Esophagus (tissue), 2 donors: ENCODE data around the gene SMIM26. TPM values are rescaled to one million over a fixed set of nuclear protein-coding genes. Genes with fewer than 3 reads are reported as not detected.

Experiments used
- H3K27ac ChIP-seq, 2 donors: one replicate each; pipeline ENCODE4 v1.5.1; 2013; ENCODE audit warnings: low read depth in 2 of 2, mild to moderate bottlenecking in 2 of 2, inconsistent platforms in 1 of 2, low read length in 1 of 2, moderate library complexity in 1 of 2
- H3K27me3 ChIP-seq, 2 donors: one replicate each; pipeline ENCODE4 v1.6.1; 2013; ENCODE audit warnings: low read length in 2 of 2, control low read depth in 1 of 2, mild to moderate bottlenecking in 1 of 2; ENCODE audit not compliant: insufficient read depth in 2 of 2, control insufficient read depth in 1 of 2
- H3K36me3 ChIP-seq, 2 donors: one replicate each; pipeline ENCODE4 v1.6.1; 2013; ENCODE audit warnings: low read length in 1 of 2; ENCODE audit not compliant: control insufficient read depth in 2 of 2, insufficient read depth in 2 of 2
- H3K4me1 ChIP-seq, 2 donors: one replicate each; pipeline ENCODE4 v1.6.1; 2013; ENCODE audit warnings: low read length in 1 of 2; ENCODE audit not compliant: control insufficient read depth in 2 of 2, insufficient read depth in 2 of 2
- H3K4me3 ChIP-seq, 2 donors: one replicate each; pipeline ENCODE4 v1.5.1; 2013; ENCODE audit warnings: low read length in 2 of 2, mild to moderate bottlenecking in 2 of 2, low read depth in 1 of 2, moderate library complexity in 1 of 2
- H3K9me3 ChIP-seq, 2 donors: one replicate each; pipeline ENCODE4 v1.6.1; 2013; ENCODE audit warnings: mild to moderate bottlenecking in 2 of 2, low read depth in 1 of 2, low read length in 1 of 2, moderate library complexity in 1 of 2; ENCODE audit not compliant: control insufficient read depth in 2 of 2, insufficient read depth in 1 of 2
- WGBS, 2 donors: extraction: QIAGEN DNeasy Blood & Tissue Kit; methylation state at CpG; one replicate each; pipeline ENCODE4 v1.1.7; 2013; 5-methylcytosine and 5-hydroxymethylcytosine counted together
- polyA plus RNA-seq, 2 donors: library from polyadenylated mRNA; stranded (reverse); fragments of 200-250 nt; gene quantifications; one replicate each; pipeline ENCODE4 v1.2.3, GENCODE V29; 2013
- donor health status: healthy with polysubstance abuse.
- donor health status: Bipolar disorder and iron deficiency.

The SMIM26 gene
- polyA plus RNA-seq, 2 donors = 93.2 to 143 TPM

GRCh38 chr20:18533978-18534644 lies 33.1 kb upstream of the SMIM26 start:
- H3K27ac ChIP-seq = no peak overlapping the region
- H3K9me3 ChIP-seq = no peaks in the 10 kb centered on the region
- H3K4me3 ChIP-seq = no peak overlapping the region
- H3K36me3 ChIP-seq = peaks cover 20 to 29% of the 10 kb centered on the region in 2 donors
- H3K4me1 ChIP-seq = no peaks in the 10 kb centered on the region
- H3K27me3 ChIP-seq = no peaks in the 10 kb centered on the region
- 76 to 82% methylated on average over 6 of the region's 6 CpGs for WGBS, 2 donors

GRCh38 chr20:18537651-18538050 lies 29.6 kb upstream of the SMIM26 start:
- no peak overlapping the region for H3K27ac ChIP-seq
- H3K9me3 ChIP-seq = no peaks in the 10 kb centered on the region
- H3K4me3 ChIP-seq = no peak overlapping the region
- no peaks in the 10 kb centered on the region for H3K27me3 ChIP-seq
- WGBS, 2 donors = 93 to 100% methylated on average over 2 of the region's 2 CpGs
- H3K36me3 ChIP-seq = peaks cover 11 to 12% of the 10 kb centered on the region in 2 donors
- peaks cover 0 to 2% of the 10 kb centered on the region in 2 donors for H3K4me1 ChIP-seq

- Histone ChIP-seq H3K9me3 (no peaks in the 10 kb centered on the region), H3K27ac (no peak overlapping the region), H3K36me3 (peaks cover 8 to 18% of the 10 kb centered on the region in 2 donors), H3K4me1 (peaks cover 0 to 2% of the 10 kb centered on the region in 2 donors), H3K27me3 (no peaks in the 10 kb centered on the region), H3K4me3 (no peak overlapping the region)
- 51 to 61% methylated on average over 5 of the region's 5 CpGs for WGBS, 2 donors
Observed at GRCh38 chr20:18541741-18542140, 25.5 kb upstream of the SMIM26 start.

- H3K4me3 ChIP-seq = no peak overlapping the region
- no peaks in the 10 kb centered on the region for H3K9me3 ChIP-seq
- H3K27me3 ChIP-seq = no peaks in the 10 kb centered on the region
- peaks cover 13 to 26% of the 10 kb centered on the region in 2 donors for H3K36me3 ChIP-seq
- WGBS, 2 donors = 90 to 92% methylated on average over 4 of the region's 4 CpGs
- H3K27ac ChIP-seq = no peak overlapping the region
- H3K4me1 ChIP-seq = peaks cover 0 to 2% of the 10 kb centered on the region in 2 donors
Observed at GRCh38 chr20:18543216-18543615, 24.0 kb upstream of the SMIM26 start.

- Histone ChIP-seq H3K36me3 (peaks cover 17 to 30% of the 10 kb centered on the region in 2 donors), H3K27ac (no peak overlapping the region), H3K4me1 (peaks cover 0 to 2% of the 10 kb centered on the region in 2 donors), H3K4me3 (no peak overlapping the region), H3K9me3 (no peaks in the 10 kb centered on the region), H3K27me3 (no peaks in the 10 kb centered on the region)
- WGBS, 2 donors = 85 to 92% methylated on average over 7 of the region's 7 CpGs
Observed at GRCh38 chr20:18543932-18544331, 23.3 kb upstream of the SMIM26 start.

GRCh38 chr20:18545566-18545965 lies 21.7 kb upstream of the SMIM26 start:
- no peaks in the 10 kb centered on the region for H3K27me3 ChIP-seq
- no peak overlapping the region for H3K27ac ChIP-seq
- WGBS, 2 donors = 100% methylated on average over 1 of the region's 1 CpG
- H3K36me3 ChIP-seq = peaks cover 17 to 30% of the 10 kb centered on the region in 2 donors
- H3K4me1 ChIP-seq = peaks cover 0 to 2% of the 10 kb centered on the region in 2 donors
- H3K4me3 ChIP-seq = no peak overlapping the region
- H3K9me3 ChIP-seq = no peaks in the 10 kb centered on the region

GRCh38 chr20:18548465-18548864 lies 18.8 kb upstream of the SMIM26 start:
- no peak overlapping the region for H3K27ac ChIP-seq
- H3K4me3 ChIP-seq = no peak overlapping the region
- H3K9me3 ChIP-seq = no peaks in the 10 kb centered on the region
- no peaks in the 10 kb centered on the region for H3K4me1 ChIP-seq
- 95 to 96% methylated on average over 3 of the region's 3 CpGs for WGBS, 2 donors
- no peaks in the 10 kb centered on the region for H3K27me3 ChIP-seq
- H3K36me3 ChIP-seq = peaks cover 19 to 29% of the 10 kb centered on the region in 2 donors

- H3K27ac ChIP-seq = no peak overlapping the region
- 95 to 97% methylated on average over 8 of the region's 8 CpGs for WGBS, 2 donors
- no peaks in the 10 kb centered on the region for H3K27me3 ChIP-seq
- no peaks in the 10 kb centered on the region for H3K9me3 ChIP-seq
- peaks cover 10 to 20% of the 10 kb centered on the region in 2 donors for H3K36me3 ChIP-seq
- no peaks in the 10 kb centered on the region for H3K4me1 ChIP-seq
- H3K4me3 ChIP-seq = no peak overlapping the region
Observed at GRCh38 chr20:18553746-18554145, 13.5 kb upstream of the SMIM26 start.

- Histone ChIP-seq H3K36me3 (peaks cover 0 to 7% of the 10 kb centered on the region in 2 donors), H3K9me3 (no peaks in the 10 kb centered on the region), H3K27me3 (no peaks in the 10 kb centered on the region), H3K27ac (peak overlapping the region; percentile 89 to 96), H3K4me3 (peak overlapping the region; percentile 95 to 96), H3K4me1 (no peaks in the 10 kb centered on the region)
- 5 to 6% methylated on average over 6 of the region's 6 CpGs for WGBS, 2 donors
Observed at GRCh38 chr20:18567739-18568091, 483 bp downstream of the SMIM26 start.

GRCh38 chr20:18571009-18571408 lies 3.8 kb downstream of the SMIM26 start:
- Histone ChIP-seq H3K36me3 (peaks cover 0 to 7% of the 10 kb centered on the region in 2 donors), H3K4me3 (no peak overlapping the region), H3K27ac (no peak overlapping the region), H3K27me3 (no peaks in the 10 kb centered on the region), H3K4me1 (no peaks in the 10 kb centered on the region), H3K9me3 (no peaks in the 10 kb centered on the region)
- 95% methylated on average over 2 of the region's 2 CpGs for WGBS, 2 donors
